GM20431 (cell line): Measurements from ENCODE around the gene MAD2L1BP.
"Not testable (repeated sequence)": the region's sequence is repeated elsewhere in the genome, so short reads cannot be mapped to it uniquely, and the experiment has no call there.

Source experiments
- in situ Hi-C: fragments of 300-500 bp; cut with MseI, MboI; formaldehyde crosslinking; loops from one replicate; pipeline ENCODE4 v1.15.0; 2020; ENCODE audit warnings: low sequenced_read_pairs; ENCODE audit not compliant: unreplicated experiment

MAD2L1BP gene

DNA sequence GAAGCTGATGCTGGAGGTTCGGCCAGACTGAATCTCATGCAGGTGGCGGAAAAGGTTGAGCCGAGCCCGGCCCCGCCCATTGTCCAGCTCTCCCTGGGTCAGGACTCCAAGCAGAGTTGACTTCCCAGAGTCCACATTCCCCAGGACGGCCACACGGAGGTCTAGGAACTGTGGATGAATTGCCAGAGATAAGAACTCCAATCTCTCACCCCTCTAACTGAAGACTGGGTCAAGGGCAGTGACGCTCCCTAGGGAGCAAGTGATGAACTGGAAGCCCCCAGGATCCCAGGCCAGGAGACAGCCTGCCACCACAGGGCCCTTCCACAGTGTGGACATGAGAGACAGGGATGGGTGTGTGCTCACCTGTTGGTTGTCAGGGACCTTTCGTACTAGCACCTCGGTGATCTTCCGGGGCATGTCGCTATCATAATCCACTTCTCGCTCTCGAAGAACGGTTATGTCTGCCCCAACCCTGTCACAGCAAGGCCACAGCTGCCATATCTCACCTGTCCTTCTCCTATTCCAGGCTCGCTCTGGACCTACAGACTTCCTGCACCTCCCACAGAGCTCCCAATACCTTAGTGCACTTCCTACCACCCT, 10.1 kb upstream of the MAD2L1BP start:
- in situ Hi-C loops, result no loop called here

DNA sequence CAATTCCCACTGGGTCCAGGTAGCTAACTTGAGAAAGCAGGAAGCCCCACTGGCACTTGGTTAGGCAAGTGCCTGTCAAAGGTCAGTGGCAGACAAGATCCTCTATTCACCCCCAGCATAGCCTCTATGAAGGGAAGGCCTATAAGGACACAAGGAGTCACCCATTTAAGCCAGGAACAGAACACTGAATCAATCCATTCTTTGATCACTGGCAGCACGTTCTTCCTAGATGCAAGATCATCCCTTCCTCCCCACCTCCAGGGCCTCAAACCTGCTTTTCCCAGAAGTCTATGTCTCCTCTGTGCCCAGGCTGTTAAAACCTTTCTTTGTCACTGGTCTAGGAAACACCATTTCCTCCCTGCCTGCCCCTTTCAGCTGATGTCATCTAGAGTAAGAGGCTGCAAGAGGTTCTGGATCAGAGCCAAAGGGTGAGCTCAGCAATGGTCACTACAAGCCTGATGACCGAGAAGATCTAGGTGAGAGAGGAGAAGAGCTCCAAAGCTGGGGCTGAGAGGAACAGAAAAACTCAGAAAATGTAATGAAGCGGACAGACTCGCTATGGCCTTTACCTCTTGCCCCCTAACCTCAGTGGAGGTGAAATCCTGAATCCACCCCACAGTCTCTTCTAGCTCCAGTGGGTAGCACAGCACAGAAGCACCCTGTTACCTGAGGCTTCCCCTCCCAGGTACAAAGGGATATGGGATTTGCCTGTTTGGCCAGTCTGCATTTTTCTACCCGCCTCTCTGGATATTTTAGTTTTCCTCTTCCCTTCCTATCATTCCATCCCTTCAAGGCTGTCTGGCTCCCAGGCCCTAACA, 8.4 kb upstream of the MAD2L1BP start:
- in situ Hi-C loops, result no loop called here

DNA sequence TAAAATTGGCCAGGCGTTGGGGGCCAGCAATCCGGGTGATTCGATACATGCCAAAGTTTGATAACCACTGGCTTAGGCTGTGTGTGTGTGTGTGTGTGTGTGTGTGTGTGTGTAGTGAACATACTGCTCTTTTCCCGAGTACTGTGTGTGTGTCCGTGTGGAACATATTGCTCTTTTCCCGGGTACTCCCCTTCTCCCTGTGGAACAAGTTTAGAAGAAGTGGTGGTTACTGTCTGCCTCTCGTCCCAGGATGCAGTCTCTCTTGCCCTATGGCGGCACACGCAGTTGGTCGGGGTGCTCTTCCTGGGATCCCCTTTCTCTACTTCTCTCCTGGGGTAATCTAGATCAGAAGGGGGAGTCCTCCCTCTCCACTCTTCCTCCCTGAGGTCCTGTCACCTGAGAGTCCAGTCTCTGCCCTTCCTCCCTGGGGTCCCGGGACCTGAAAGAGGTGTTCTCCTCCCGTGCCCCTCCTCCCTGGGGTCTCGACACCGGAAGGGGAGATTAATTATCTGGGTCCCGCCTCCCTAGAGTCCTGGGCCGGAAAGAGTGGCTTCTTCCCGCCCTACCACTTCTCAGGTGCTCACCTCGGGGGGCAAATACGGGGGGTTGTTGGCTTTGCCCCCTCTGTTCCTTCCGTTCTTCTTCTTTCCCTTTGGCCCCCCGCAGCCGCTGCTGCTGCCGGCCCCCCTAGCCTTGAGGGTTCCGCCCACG, 7.1 kb upstream of the MAD2L1BP start:
- in situ Hi-C loops, result no loop called here

DNA sequence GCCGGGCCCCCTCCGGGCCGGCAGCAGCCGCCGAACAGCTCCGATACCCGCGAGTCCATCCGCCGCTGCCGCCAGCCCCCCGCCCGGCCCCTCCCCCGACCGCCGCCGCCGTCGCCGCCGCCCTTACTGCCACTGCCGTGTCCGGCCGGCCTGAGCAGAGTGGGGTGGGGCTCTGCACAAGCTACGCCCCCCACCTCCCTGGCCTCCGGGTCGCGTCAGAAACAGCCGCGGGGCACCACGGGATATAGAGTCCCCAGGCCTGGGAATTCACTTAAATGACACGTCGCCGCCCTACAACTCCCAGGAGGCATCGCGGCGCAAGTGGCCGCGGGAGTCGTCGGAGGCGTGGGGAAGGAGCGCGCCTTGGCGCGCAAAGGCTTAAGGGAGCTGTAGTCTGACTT, 6.5 kb upstream of the MAD2L1BP start, which contains the start of gene GTPBP2:
Gene GTPBP2 (minus strand): TSS at position 161 of the 401 bp plus-strand sequence. CDS start 102 bp downstream, at position 59.
- in situ Hi-C loops, result no loop called here

DNA sequence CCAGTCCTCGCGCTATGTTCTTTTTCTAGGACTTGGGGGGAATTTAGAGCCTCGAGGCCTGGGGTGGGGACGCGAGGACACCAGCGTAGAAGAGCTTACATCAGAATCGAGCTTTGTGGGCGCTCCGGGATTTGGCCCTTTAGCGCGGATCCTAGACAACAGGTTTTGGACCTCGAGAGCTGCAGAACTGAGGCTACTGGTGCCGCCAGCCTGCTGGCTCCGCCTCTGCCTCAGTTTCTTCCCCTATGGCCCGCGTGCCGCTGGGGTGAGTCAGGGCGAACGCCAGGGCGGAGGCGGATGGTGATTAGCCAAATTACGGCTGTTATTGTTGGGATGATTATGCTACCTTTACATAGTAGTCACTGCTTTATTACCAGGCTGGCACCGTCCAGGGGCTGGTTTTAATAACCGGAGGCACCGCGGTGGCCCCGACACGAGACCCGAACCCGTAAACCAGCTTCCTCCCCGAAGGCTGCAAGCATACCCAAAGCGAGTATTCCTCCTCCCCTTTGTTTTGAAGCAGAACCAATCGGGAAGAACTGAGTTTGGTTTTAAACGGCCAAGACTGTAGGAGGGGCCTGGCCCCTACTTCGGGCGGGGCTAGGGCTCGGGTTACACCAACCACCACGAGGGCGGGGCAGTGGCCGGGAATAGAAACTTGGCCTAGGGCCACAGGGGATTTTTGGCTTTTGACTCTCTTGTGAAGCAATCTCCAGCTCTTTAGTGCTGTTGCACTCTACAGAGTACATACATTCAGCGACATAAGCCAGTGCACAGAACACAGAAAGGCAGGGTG, 5.9 kb upstream of the MAD2L1BP start:
- in situ Hi-C loops, result no loop called here

DNA sequence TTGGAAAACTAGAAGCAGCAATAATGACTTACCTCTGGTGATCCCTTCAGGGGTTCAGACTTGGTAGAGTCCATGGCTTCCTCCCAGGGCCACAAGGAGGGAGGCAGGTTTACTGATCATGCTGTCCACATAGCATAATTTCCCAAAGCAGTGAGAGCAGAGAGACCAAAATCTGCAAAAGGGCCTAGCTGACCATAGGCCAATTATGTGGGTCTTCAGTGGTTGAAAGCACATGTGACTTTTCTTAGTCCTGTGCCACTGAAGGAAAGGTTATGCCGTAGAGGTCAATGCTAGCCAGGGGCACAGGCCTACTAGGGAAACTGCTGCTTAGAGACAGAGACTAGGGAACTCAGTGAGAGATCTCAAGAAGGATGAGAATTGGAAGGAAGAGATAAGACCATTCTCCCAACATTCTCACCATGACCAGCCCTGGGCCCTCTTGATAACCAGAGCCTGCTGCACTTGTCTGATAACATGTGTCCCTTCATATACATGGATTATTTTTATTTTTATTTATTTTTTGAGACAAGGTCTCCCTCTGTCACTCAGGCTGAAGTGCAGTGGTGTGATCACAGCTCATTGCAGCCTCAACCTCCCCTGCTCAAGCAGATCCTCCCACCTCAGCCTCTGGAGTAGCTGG, 4.5 kb upstream of the MAD2L1BP start:
- in situ Hi-C loops, result no loop called here

DNA sequence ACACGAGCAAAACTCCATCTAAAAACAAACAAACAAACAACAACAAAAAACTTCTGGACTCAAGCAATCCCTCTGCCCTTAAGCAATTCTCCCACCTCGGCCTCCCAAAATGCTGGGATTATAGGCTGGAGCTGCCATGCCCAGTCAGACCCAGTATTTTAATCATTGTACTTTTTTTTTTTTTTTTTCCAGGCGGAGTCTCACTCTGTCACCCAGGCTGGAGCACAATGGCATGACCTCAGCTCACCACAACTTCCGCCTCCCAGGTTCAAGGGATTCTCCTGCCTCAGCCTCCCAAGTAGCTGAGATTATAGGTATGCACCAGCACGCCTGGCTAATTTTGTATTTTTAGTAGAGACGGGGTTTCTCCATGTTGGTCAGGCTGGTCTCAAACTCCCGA, 2.6 kb upstream of the MAD2L1BP start:
- in situ Hi-C loops, result not testable (repeated sequence)

DNA sequence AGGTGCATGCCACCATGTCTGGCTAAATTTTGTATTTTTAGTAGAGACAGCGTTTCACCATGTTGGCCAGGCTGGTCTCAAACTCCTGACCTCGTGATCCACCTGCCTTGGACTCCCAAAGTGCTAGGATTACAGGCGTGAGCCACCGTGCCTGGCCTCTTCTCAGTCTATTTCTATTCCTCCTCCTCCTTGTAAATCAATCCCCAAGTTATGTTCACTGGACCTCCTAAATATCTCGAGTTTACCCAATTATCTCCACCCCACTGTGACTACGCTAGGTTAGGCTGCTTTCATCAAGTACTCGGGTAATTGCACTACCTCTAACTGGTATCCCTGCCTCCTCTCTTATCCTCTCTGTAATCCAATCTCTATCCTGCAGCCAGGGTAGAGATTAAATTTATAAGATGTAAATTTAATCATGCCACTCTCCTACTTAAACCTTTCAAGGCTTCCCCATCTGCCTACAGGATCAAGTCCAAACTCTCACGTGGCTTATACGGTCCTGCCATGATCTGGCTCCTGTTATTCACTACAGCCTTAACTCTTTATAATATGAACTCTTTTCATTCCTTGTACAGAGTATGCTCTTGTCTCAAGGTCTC, 837 bp upstream of the MAD2L1BP start:
- in situ Hi-C loops, result no loop called here

DNA sequence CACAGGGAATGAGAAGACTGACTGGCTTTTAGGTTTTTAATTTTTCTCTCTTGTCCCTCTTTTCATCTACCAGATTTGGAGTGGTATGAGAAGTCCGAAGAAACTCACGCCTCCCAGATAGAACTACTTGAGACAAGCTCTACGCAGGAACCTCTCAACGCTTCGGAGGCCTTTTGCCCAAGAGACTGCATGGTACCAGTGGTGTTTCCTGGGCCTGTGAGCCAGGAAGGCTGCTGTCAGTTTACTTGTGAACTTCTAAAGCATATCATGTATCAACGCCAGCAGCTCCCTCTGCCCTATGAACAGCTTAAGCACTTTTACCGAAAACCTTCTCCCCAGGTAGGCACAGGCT, 644 bp downstream of the MAD2L1BP start:
- in situ Hi-C loops, result no loop called here

DNA sequence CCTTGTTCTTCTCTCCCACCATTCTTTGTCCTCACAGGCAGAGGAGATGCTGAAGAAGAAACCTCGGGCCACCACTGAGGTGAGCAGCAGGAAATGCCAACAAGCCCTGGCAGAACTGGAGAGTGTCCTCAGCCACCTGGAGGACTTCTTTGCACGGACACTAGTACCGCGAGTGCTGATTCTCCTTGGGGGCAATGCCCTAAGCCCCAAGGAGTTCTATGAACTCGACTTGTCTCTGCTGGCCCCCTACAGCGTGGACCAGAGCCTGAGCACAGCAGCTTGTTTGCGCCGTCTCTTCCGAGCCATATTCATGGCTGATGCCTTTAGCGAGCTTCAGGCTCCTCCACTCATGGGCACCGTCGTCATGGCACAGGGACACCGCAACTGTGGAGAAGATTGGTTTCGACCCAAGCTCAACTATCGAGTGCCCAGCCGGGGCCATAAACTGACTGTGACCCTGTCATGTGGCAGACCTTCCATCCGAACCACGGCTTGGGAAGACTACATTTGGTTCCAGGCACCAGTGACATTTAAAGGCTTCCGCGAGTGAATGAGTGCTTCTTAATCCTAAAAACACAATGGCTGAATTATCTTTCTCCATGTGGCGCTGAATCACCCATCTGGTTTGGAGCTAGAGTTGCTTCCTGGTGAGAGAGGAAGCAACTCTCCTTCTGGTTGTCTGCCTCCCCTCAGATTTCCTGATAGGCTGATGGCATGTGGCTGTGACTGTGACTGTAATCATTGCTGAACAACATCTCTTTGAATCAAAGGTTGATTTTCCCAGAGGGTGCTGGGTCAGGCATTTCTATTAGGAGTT, 4.6 kb downstream of the MAD2L1BP start:
- in situ Hi-C loops, result no loop called here

DNA sequence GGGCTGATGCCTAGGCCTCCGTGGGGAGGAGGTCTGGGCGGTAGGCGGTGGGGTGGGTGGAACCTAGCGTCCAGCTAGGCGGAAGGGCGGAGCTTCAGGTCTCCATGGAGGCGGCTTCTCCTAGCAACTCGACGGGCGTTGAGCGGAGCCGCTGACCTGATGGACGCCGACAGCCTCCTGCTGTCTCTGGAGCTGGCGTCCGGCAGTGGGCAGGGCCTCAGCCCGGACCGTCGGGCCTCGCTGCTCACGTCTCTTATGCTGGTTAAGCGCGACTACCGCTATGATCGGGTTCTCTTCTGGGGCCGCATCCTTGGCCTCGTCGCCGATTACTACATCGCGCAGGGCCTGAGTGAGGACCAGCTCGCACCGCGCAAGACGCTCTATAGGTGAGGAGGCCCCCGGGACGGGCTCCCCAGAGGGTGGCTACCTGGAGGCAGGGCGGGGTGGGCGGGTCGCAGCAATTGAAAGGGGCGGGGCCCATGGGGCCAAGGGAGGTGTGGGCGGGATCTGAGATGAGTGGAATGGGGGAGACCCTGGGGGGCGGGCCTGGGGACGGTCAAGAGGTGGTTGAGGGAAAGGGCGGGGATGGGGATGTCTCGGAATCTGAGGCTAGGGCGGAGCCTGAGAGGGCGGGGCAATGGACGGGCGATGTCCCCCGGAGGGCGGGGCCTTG, 9.4 kb downstream of the MAD2L1BP start, which contains the start of gene RSPH9:
Gene RSPH9 (plus strand): TSS at position 97 of the 673 bp plus-strand sequence. CDS start 63 bp downstream, at position 160.
- in situ Hi-C loops, result no loop called here

DNA sequence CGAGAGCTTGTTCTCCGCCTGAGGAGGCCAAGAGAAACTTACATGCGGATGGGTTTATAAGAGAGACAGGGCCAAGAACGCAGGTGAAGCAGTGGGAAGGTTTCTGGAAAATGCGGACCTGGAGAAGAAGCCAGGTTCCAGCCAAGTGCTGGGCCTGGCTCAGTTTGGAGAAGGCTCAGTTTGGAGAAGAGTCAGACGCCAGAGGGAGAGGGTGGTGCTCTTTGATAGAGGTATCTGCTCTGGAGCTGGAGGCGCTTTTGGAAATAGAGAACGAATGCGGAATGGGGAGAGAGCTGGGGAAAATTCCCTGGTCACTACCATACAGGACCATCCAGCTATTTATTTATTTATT, 9.9 kb downstream of the MAD2L1BP start:
- in situ Hi-C loops, result no loop called here

DNA sequence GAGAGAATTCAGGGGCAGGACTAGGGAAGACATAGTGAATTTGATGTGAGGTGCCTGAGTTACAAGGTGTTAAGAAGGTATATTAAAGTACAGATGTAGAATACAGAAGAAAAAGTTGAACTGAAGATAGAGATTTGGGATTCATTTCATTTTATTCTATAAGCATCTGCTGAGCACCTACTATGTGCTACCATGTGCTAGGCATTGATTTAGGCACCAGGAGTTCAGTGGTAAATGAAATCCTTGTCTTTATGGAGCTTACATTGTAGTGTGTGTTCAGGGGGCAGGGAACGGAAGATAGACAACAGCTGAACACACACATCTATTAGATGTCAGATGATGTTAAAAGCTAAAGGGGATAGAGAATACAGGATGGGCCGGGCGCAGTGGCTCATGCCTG, 12.0 kb downstream of the MAD2L1BP start:
- in situ Hi-C loops, result no loop called here

DNA sequence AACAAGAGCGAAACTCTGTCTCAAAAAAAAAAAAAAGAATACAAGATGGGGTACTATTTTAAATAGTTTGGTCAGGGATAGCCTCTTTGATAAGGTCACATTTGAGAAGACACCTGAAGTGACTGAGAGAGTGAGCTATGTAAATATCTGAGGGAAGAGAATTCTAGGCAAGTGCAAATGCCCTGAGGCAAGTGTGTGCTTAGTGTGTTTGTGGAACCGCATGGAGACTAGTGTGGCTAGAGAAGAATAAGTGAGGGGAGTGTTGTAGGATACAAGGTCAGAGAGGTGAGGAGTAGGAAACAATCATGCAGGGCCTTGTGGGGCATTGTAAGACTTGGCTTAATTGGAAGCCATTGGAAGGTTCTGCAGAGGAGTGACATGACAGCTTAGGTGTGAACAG, 12.6 kb downstream of the MAD2L1BP start:
- in situ Hi-C loops, result no loop called here

DNA sequence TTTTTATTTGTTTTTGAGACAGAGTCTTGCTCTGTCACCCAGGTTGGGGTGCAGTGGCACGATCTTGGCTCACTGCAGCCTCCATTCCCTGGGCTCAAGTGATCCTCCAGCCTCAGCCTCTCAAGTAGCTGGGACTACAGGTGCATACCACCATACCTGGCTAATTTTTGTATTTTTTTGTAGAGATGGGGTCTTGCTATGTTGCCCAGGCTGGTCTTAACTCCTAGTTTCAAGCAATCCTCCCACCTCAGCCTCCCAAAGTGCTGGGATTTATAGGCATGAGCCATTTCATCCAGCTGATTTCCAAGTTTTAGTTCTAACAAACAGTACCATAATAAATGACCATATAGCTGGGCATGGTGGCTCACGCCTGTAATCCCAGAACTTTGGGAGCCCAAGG, 17.2 kb downstream of the MAD2L1BP start:
- in situ Hi-C loops, result not testable (repeated sequence)

DNA sequence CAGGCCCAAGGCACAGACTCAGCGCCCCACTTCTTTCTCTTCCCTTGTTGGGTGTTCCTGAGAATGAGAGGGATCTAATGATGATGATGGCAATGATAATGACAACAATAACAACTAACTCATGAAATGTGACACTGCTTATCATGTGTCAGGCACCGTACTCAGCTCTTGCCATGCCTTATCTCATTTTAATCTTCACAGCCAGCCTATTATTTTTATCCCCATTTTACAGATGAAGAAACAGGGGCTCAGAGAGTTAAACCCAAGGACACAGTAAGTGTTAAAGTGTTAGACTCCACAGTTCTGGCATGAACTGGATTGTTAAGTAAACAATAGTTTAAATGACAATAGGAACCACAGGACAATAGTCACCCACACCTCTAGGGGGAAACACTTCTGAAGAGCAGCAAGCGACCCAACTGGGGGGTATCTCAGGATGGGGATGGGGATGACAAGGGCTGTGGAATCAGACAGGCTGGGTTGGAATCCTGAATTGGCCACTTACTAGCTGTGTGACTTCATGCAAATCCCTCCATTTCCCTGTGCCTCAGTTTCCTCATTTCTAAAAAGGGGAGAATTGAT, 21.7 kb downstream of the MAD2L1BP start:
- in situ Hi-C loops, result no loop called here

DNA sequence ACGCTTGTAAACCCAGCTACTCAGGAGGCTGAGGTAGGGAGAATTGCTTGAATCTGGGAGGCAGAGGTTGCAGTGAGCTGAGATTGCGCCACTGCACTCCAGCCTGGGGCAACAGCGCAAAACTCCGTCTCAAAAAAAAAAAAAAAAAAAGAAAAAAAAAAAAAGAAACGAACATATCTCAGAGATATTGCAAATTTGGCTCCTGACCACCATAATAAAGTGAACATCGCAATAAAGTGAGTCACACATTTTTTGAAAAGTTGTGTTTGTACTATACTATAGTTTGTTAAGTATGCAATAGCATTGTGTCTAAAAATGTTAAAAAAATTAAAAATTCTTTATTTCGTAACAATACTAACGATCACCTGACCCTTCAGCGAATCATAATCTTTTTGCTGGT, 22.5 kb downstream of the MAD2L1BP start:
- in situ Hi-C loops, result no loop called here

DNA sequence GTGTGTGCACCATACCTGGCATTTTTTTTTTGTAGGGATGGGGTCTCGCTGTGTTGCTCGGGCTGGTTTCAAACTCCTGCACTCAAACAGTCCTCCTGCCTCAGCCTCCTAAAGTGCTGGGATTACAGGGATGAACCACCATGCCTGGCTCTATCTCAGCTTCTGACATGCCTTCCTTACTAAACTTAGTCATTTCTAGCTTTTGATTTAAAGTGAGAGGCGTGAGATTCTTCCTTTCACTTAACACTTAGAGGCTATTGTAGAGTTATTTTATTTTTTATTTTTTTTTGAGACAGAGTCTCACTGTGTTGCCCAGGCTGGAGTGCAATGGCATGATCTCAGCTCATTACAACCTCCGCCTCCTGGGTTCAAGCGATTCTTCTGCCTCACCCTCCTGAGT, 27.3 kb downstream of the MAD2L1BP start:
- in situ Hi-C loops, result loop anchor here (10.0 kb wide), 1 partner anchor 92 kb away; no protein-coding TSS in a partner anchor
